GM13976 (cell line): Measurements from ENCODE around the gene FXR1.

Source experiments
- DNase-seq: peaks from one replicate; pipeline ENCODE4 v3.0.0; 2012; ENCODE audit warnings: low spot score
- in situ Hi-C: fragments of 300-500 bp; cut with MboI; formaldehyde crosslinking; loops from one replicate; pipeline ENCODE4 v1.12.0; 2022; ENCODE audit warnings: low sequenced_read_pairs, mixed read lengths, inconsistent platforms; ENCODE audit not compliant: unreplicated experiment
- TF ChIP-seq, protein P1 (sequence below): IDR thresholded peaks from 2 replicates; pipeline ENCODE4 v1.5.1; 2012; ENCODE audit warnings: borderline replicate concordance, mild to moderate bottlenecking; ENCODE audit not compliant: insufficient read depth; ENCODE audit errors: extremely low read depth, missing control alignments, control extremely low read depth

The FXR1 gene

DNA sequence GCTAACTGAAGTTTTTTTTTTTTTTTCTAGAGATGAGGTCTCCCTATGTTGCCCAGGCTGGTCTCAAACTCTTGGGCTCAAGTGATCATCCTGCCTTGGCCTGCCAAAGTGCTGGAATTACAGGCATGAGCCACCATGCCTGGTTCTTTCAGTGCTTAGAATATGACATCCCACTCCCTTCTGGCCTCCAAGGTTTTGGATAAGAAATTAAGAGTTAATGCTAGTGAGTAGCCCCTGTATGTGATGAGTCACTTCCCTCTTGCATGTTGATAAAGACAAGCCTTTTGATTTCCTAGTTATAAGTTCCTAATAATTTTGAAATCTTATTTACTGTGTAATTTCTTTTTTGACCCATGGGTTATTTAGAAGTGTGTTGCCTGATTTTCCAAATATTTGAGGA lies 112.7 kb downstream of the FXR1 start:
- TF ChIP-seq, protein P1, sequence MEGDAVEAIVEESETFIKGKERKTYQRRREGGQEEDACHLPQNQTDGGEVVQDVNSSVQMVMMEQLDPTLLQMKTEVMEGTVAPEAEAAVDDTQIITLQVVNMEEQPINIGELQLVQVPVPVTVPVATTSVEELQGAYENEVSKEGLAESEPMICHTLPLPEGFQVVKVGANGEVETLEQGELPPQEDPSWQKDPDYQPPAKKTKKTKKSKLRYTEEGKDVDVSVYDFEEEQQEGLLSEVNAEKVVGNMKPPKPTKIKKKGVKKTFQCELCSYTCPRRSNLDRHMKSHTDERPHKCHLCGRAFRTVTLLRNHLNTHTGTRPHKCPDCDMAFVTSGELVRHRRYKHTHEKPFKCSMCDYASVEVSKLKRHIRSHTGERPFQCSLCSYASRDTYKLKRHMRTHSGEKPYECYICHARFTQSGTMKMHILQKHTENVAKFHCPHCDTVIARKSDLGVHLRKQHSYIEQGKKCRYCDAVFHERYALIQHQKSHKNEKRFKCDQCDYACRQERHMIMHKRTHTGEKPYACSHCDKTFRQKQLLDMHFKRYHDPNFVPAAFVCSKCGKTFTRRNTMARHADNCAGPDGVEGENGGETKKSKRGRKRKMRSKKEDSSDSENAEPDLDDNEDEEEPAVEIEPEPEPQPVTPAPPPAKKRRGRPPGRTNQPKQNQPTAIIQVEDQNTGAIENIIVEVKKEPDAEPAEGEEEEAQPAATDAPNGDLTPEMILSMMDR: no peak
- in situ Hi-C loops: no loop called here
- DNase-seq: no peak

DNA sequence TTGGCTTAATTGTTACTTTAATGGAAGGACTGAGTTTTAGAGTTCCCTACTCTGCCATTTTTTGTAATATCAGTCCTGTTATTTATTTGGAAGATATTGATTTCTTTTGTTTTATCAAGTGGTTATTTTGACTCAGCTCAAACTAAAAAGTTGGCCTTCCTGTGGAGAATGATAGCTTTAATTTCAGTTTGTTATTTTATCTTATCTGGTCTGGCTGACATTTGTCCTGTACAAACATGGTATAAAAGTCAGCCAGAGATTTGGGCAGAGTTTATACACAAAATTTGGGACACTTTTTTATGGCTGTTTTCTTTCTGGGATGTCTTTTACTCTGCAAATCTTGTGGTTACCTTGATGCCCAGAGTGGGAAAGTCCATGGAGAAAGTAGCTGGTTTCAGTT lies 118.5 kb downstream of the FXR1 start:
- no peak for DNase-seq
- TF ChIP-seq, protein P1: no peak
- in situ Hi-C loops: no loop called here
